GM12878 (cell line): ENCODE results near the gene ALG10. TPM values are rescaled to one million over a fixed set of nuclear protein-coding genes. Genes with fewer than 3 reads are reported as not detected.
"Not testable (repeated sequence)": the region's sequence is repeated elsewhere in the genome, so short reads cannot be mapped to it uniquely, and the experiment has no call there.

ENCODE experiments used
- ATAC-seq: fragments of 200-7000 bp; cut with Tn5 transposase; 3 replicates; pipeline ENCODE4 v1.9.1; 2020; ENCODE audit warnings: mild to moderate bottlenecking, moderate library complexity
- BruUV-seq: library from RNA; stranded (reverse); fragments of 400-500 nt; replicated peaks from 2 replicates; lab custom pipeline; 2021; lab: Mats Ljungman, UMichigan
- CTCF ChIA-PET: fragments of 300-600 bp; sonication (Branson Sonifier 250); formaldehyde crosslinking; extraction: SDS; loops from one replicate; lab custom pipeline; 2021; ENCODE audit warnings: inconsistent platforms; lab: Yijun Ruan, JAX
- POLR2A ChIA-PET: fragments of 350-600 bp; formaldehyde crosslinking; extraction: SDS; loops from one replicate; lab custom pipeline; 2021; ENCODE audit warnings: inconsistent platforms; lab: Charles Lee
- RAD21 ChIA-PET: fragments of 300-600 bp; sonication (Branson Sonifier 250); formaldehyde crosslinking; loops from one replicate; lab custom pipeline; 2023; ENCODE audit warnings: antibody characterized with exemption; ENCODE audit not compliant: unreplicated experiment; lab: Charles Lee
- SMC1A ChIA-PET: fragments of 300-600 bp; sonication (Branson Sonifier 250); formaldehyde crosslinking; loops from one replicate; lab custom pipeline; 2023; ENCODE audit not compliant: unreplicated experiment, uncharacterized antibody; lab: Charles Lee
- DNase-seq: peaks from one replicate; pipeline ENCODE4 v3.0.0-alpha.2; 2011; ENCODE audit warnings: low read depth, low spot score
- FAIRE-seq: peaks from 3 replicates; lab custom pipeline; 2011; peaks lifted over from hg19 to GRCh38; lab: Jason Lieb, UNC
- H2AFZ ChIP-seq: 2 replicates; pipeline ENCODE4 v1.6.0; 2011; ENCODE audit warnings: low read depth, low read length, control low read depth; ENCODE audit not compliant: control insufficient read depth
- H3K27ac ChIP-seq: 2 replicates; pipeline ENCODE4 v1.5.1; 2011; ENCODE audit warnings: control low read depth; ENCODE audit not compliant: control insufficient read depth, insufficient read depth
- H3K27me3 ChIP-seq, 2 experiments: replicated peaks in 1 of 2; 2 replicates each; pipeline versions ENCODE4 v1.6.0 to v1.6.1; 2011; ENCODE audit warnings: low read length in 1 of 2; ENCODE audit not compliant: control insufficient read depth in 2 of 2, insufficient read depth in 2 of 2
- H3K36me3 ChIP-seq, 2 experiments: 2 replicates each; pipeline ENCODE4 v1.5.1; 2011; ENCODE audit warnings: low read length in 1 of 2; ENCODE audit not compliant: control insufficient read depth in 2 of 2, insufficient read depth in 2 of 2
- H3K4me1 ChIP-seq: 2 replicates; pipeline ENCODE4 v1.6.1; 2011; ENCODE audit warnings: mild to moderate bottlenecking, low read length, moderate library complexity, mixed read lengths; ENCODE audit not compliant: control insufficient read depth, insufficient read depth
- H3K4me2 ChIP-seq: 2 replicates; pipeline ENCODE4 v1.6.0; 2011; ENCODE audit warnings: control low read depth; ENCODE audit not compliant: control insufficient read depth, insufficient read depth
- H3K4me3 ChIP-seq: fragments of 200-600 bp; sonication (generic); 2 replicates; pipeline ENCODE4 v1.5.1; 2016
- H3K79me2 ChIP-seq: 2 replicates; pipeline ENCODE4 v1.6.0; 2011; ENCODE audit warnings: low read length; ENCODE audit not compliant: control insufficient read depth, insufficient read depth
- H3K9ac ChIP-seq: 2 replicates; pipeline ENCODE4 v1.8.0; 2011; ENCODE audit warnings: low read length, control low read depth, mixed read lengths; ENCODE audit not compliant: control insufficient read depth, insufficient read depth
- H3K9me3 ChIP-seq: replicated peaks from 3 replicates; pipeline ENCODE4 v1.5.1; 2011; ENCODE audit warnings: mild to moderate bottlenecking, low read length; ENCODE audit not compliant: control insufficient read depth, insufficient read depth
- H4K20me1 ChIP-seq: 2 replicates; pipeline ENCODE4 v1.6.0; 2011; ENCODE audit not compliant: control insufficient read depth, insufficient read depth
- PAX8 ChIP-seq: fragments of 450-650 bp; IDR thresholded peaks from 2 replicates; pipeline ENCODE4 v1.6.1; 2017; ENCODE audit warnings: mild to moderate bottlenecking, moderate library complexity
- POLR2AphosphoS5 ChIP-seq: IDR thresholded peaks from 2 replicates; pipeline ENCODE4 v1.6.1; 2011; ENCODE audit warnings: mild to moderate bottlenecking, low read length, inconsistent platforms
- RAD21 ChIP-seq: IDR thresholded peaks from 2 replicates; pipeline ENCODE4 v1.6.1; 2011; ENCODE audit warnings: mild to moderate bottlenecking, low read depth, low read length, moderate library complexity; ENCODE audit not compliant: insufficient read depth
- SUZ12 ChIP-seq: fragments of 200-600 bp; sonication (generic); IDR thresholded peaks from one replicate; pipeline ENCODE4 v1.6.1; 2018; ENCODE audit warnings: antibody characterized with exemption, mild to moderate bottlenecking; ENCODE audit not compliant: unreplicated experiment
- ZNF622 ChIP-seq: fragments of 450-650 bp; IDR thresholded peaks from 2 replicates; pipeline ENCODE4 v1.6.1; 2017; ENCODE audit warnings: mild to moderate bottlenecking, inconsistent platforms
- ZZZ3 ChIP-seq: IDR thresholded peaks from 2 replicates; pipeline ENCODE4 v1.6.1; 2011; ENCODE audit warnings: low read depth; ENCODE audit not compliant: control insufficient read depth, insufficient read length
- WGBS: methylation state at CpG from one replicate; pipeline ENCODE4 v1.1.6; 2016; ENCODE audit warnings: low lambda C conversion rate; ENCODE audit not compliant: insufficient replicate concordance, insufficient coverage; ENCODE audit errors: missing lambda C conversion rate; 5-methylcytosine and 5-hydroxymethylcytosine counted together
- in situ Hi-C: fragments of 300-500 bp; cut with MboI; formaldehyde crosslinking; loops from 9 replicates; pipeline ENCODE4 v1.14.3; 2018; ENCODE audit warnings: mixed read lengths
- intact Hi-C: fragments of 100-400 bp; cut with micrococcal nuclease; formaldehyde crosslinking; loops from one replicate; pipeline ENCODE4 v1.14.2; 2022; ENCODE audit not compliant: unreplicated experiment
- polyA plus RNA-seq, 11 experiments: library from polyadenylated mRNA; depleted of rRNA in 4 of 11; unstranded in 6 of 11; stranded (reverse) in 5 of 11; fragments of >200 nt; fragmentation: Nextera tagmentation in 4 of 11; fragmentation: Illumina TruSeq in 1 of 11; extraction: Ambion mirVana in 4 of 11; extraction: Trizol in 1 of 11; gene quantifications; 1 replicate in 1 of 11; 2 replicates in 10 of 11; pipeline versions ENCODE4 v1.2.1 to v1.2.3, GENCODE V29; 2011 to 2016; ENCODE audit warnings: inconsistent platforms in 2 of 11, missing spikeins in 2 of 11, low read depth in 1 of 11
- total RNA-seq, 4 experiments: library from RNA; depleted of rRNA in 3 of 4; stranded (reverse); fragments of >200 nt in 3 of 4; fragmentation: Illumina TruSeq in 1 of 4; extraction: Trizol in 1 of 4; gene quantifications; 2 replicates each; pipeline versions ENCODE4 v1.2.1 to v1.2.3, GENCODE V29; 2013 to 2021
- TF ChIP-seq, protein P1 (sequence below), 3 experiments: IDR thresholded peaks in 2 of 3; conservative IDR thresholded peaks in 1 of 3; 2 replicates each; pipeline ENCODE4 v1.5.1; 2011; ENCODE audit warnings: low read depth in 3 of 3, low read length in 3 of 3, mild to moderate bottlenecking in 3 of 3, control low read depth in 2 of 3, moderate library complexity in 2 of 3, inconsistent platforms in 1 of 3, mixed read lengths in 1 of 3; ENCODE audit not compliant: control insufficient read depth in 2 of 3, insufficient read depth in 1 of 3; ENCODE audit errors: extremely low read depth in 1 of 3
- TF ChIP-seq, protein P2 (sequence below): fragments of 450-650 bp; IDR thresholded peaks from 2 replicates; pipeline ENCODE4 v1.6.1; 2016; ENCODE audit warnings: mild to moderate bottlenecking
- TF ChIP-seq, protein P3 (sequence below): fragments of 450-650 bp; IDR thresholded peaks from 2 replicates; pipeline ENCODE4 v1.6.1; 2017; ENCODE audit warnings: low read depth, mild to moderate bottlenecking, moderate library complexity

ALG10 gene
- total and polyA plus RNA-seq, 10 of the 15 experiments (the other 5 are each of a cell fraction or from before 2014, with no cell fraction given) = 3.1 to 25.4 (median 7.3) TPM

DNA sequence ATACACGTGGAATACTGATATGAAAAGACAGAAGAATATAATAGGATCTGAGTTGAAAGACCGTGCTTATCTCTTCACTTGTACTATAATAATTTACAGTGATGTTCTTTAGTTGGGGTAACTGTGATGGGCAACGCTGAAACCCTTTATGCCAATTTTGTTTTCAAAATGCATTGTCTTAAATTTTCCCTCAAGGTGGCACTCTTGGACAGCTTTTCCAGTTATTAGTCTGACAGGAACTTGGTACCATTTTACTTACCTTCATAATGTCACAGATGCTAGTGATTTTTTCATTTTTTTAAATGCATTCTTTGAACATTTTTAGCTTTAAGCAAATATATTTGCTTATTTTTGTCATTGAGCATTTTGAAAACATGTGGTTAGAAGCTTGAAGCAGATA is 16.1 kb downstream of the ALG10 start:
- intact Hi-C loops (loop anchor here (5.0 kb wide), 1 partner anchor 84 kb away; no protein-coding TSS in a partner anchor), in situ Hi-C loops (loop anchor here (5.0 kb wide), 1 partner anchor 179 kb away; no protein-coding TSS in a partner anchor)
- TF ChIP-seq RAD21 = peak; percentile 30
- TF ChIP-seq, protein P1, sequence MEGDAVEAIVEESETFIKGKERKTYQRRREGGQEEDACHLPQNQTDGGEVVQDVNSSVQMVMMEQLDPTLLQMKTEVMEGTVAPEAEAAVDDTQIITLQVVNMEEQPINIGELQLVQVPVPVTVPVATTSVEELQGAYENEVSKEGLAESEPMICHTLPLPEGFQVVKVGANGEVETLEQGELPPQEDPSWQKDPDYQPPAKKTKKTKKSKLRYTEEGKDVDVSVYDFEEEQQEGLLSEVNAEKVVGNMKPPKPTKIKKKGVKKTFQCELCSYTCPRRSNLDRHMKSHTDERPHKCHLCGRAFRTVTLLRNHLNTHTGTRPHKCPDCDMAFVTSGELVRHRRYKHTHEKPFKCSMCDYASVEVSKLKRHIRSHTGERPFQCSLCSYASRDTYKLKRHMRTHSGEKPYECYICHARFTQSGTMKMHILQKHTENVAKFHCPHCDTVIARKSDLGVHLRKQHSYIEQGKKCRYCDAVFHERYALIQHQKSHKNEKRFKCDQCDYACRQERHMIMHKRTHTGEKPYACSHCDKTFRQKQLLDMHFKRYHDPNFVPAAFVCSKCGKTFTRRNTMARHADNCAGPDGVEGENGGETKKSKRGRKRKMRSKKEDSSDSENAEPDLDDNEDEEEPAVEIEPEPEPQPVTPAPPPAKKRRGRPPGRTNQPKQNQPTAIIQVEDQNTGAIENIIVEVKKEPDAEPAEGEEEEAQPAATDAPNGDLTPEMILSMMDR (IDR thresholded peaks at IDR 0.05 in 2 of 3, conservative IDR thresholded peaks at IDR 0.05 in 1 of 3; ENCODE audit: control insufficient read depth in 2 of 3, extremely low read depth in 1 of 3, insufficient read depth in 1 of 3, low read depth in 3 of 3, low read length in 3 of 3) = peak in 1 of 3 experiments; percentile 15; a peak in 1 of 6 replicates
- BruUV-seq, FAIRE-seq, H4K20me1 ChIP-seq, POLR2A ChIA-PET, CTCF ChIA-PET, SMC1A ChIA-PET, H3K4me2 ChIP-seq, H3K27me3 ChIP-seq, H3K79me2 ChIP-seq, DNase-seq, H3K4me3 ChIP-seq, H3K9ac ChIP-seq, H3K27ac ChIP-seq, H3K4me1 ChIP-seq, ATAC-seq, H2AFZ ChIP-seq, H3K36me3 ChIP-seq, RAD21 ChIA-PET, H3K9me3 ChIP-seq: not testable (repeated sequence)
- WGBS = 79% methylated on average over 3 of the region's 3 CpGs

DNA sequence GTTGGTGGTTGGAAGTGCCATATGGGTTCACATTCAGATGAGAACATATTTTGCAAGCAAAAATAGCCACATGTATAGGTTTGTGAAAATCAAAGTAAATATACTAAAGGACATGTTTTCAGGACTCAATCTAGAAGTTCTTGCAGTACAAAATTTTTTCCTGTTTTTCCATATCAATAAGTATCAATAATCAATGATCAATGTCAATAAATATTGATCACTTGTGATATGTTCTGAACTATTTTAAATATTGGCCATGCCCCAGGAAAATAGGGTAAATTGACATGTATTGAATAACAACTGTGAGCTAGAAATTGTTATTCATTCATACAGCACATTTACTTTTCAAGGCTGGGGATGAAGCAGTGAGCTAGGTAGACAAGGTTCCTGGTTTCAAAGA is 24.3 kb downstream of the ALG10 start:
- H3K4me2 ChIP-seq = no peak overlapping the region
- H3K36me3 ChIP-seq = no peaks in the 10 kb centered on the region
- H3K27ac ChIP-seq = no peak overlapping the region
- in situ Hi-C loops (no loop called here), intact Hi-C loops (no loop called here)
- H3K79me2 ChIP-seq = no peaks in the 10 kb centered on the region
- ChIA-PET RAD21 (no interaction called here), POLR2A (no interaction called here), SMC1A (interaction anchor here (1.2 kb wide), 1 partner anchor 11 kb away, joined by 4 read pairs; no protein-coding TSS in a partner anchor), CTCF (no interaction called here)
- no TSS peak for BruUV-seq
- no peak overlapping the region for H2AFZ ChIP-seq
- no peaks in the 10 kb centered on the region; the same call in 2 of the 3 replicates for H3K9me3 ChIP-seq
- no peak for TF ChIP-seq SUZ12
- no peak for TF ChIP-seq ZZZ3
- TF ChIP-seq POLR2AphosphoS5 = no peak
- TF ChIP-seq ZNF622 = no peak
- TF ChIP-seq, protein P2, sequence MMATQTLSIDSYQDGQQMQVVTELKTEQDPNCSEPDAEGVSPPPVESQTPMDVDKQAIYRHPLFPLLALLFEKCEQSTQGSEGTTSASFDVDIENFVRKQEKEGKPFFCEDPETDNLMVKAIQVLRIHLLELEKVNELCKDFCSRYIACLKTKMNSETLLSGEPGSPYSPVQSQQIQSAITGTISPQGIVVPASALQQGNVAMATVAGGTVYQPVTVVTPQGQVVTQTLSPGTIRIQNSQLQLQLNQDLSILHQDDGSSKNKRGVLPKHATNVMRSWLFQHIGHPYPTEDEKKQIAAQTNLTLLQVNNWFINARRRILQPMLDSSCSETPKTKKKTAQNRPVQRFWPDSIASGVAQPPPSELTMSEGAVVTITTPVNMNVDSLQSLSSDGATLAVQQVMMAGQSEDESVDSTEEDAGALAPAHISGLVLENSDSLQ = no peak
- TF ChIP-seq, protein P3, sequence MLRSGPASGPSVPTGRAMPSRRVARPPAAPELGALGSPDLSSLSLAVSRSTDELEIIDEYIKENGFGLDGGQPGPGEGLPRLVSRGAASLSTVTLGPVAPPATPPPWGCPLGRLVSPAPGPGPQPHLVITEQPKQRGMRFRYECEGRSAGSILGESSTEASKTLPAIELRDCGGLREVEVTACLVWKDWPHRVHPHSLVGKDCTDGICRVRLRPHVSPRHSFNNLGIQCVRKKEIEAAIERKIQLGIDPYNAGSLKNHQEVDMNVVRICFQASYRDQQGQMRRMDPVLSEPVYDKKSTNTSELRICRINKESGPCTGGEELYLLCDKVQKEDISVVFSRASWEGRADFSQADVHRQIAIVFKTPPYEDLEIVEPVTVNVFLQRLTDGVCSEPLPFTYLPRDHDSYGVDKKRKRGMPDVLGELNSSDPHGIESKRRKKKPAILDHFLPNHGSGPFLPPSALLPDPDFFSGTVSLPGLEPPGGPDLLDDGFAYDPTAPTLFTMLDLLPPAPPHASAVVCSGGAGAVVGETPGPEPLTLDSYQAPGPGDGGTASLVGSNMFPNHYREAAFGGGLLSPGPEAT = no peak
- no peak for TF ChIP-seq PAX8
- H3K4me1 ChIP-seq = no peaks in the 10 kb centered on the region
- no peak for ATAC-seq
- H4K20me1 ChIP-seq = no peaks in the 10 kb centered on the region
- H3K27me3 ChIP-seq = no peaks in the 10 kb centered on the region
- H3K4me3 ChIP-seq = no peak overlapping the region
- DNase-seq = no peak
- no peak overlapping the region for H3K9ac ChIP-seq
- no peak for FAIRE-seq
